MM.1S (cell line): ENCODE data around the gene G6PC1.

Experiments
- EZH2 ChIP-seq: fragments of 300-600 bp; sonication (generic); optimal IDR thresholded peaks from 2 replicates; pipeline ENCODE3; 2017; ENCODE audit warnings: low read depth, mild to moderate bottlenecking, antibody characterized with exemption, low read length, mixed read lengths
- EZH2phosphoT487 ChIP-seq: fragments of 300-600 bp; sonication (generic); IDR thresholded peaks from 2 replicates; pipeline ENCODE4 v1.6.1; 2018; ENCODE audit warnings: antibody characterized with exemption, low read length
- TF ChIP-seq, protein P1 (sequence below): fragments of 300-600 bp; sonication (generic); IDR thresholded peaks from 2 replicates; pipeline ENCODE4 v1.5.1; 2016; ENCODE audit warnings: antibody characterized with exemption, low read length, mixed read lengths

DNA sequence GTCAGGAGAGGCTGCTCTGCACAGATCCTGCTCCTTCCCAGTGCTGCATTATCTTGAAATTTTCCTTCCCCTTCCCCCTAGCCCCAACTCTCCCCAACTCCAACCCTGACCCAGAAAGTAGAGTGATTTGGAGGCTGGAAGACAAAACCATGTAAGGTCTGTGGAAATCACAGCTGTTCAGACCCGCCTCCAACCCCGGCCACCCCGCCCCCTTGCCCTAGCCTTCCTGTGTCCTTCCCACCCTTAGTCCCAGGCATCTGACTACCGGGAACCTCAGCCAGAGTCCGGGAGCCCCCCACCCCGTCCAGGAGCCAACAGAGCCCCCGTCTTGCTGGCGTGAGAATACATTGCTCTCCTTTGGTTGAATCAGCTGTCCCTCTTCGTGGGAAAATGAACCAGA lies 49.6 kb upstream of the G6PC1 start, which contains the start of gene AOC3:
- no peak for TF ChIP-seq EZH2
- TF ChIP-seq, protein P1, sequence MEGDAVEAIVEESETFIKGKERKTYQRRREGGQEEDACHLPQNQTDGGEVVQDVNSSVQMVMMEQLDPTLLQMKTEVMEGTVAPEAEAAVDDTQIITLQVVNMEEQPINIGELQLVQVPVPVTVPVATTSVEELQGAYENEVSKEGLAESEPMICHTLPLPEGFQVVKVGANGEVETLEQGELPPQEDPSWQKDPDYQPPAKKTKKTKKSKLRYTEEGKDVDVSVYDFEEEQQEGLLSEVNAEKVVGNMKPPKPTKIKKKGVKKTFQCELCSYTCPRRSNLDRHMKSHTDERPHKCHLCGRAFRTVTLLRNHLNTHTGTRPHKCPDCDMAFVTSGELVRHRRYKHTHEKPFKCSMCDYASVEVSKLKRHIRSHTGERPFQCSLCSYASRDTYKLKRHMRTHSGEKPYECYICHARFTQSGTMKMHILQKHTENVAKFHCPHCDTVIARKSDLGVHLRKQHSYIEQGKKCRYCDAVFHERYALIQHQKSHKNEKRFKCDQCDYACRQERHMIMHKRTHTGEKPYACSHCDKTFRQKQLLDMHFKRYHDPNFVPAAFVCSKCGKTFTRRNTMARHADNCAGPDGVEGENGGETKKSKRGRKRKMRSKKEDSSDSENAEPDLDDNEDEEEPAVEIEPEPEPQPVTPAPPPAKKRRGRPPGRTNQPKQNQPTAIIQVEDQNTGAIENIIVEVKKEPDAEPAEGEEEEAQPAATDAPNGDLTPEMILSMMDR: no peak
- no peak for TF ChIP-seq EZH2phosphoT487
